DND-41 (cell line): Measurements from ENCODE around the gene OSBPL1A.

ENCODE experiments used
- ATAC-seq: fragments of 200-7000 bp; cut with Tn5 transposase; 3 replicates; pipeline ENCODE4 v1.9.1; 2021; ENCODE audit warnings: low read depth; ENCODE audit not compliant: insufficient read depth
- DNase-seq: peaks from one replicate; pipeline ENCODE4 v3.0.0-alpha.2; 2020
- H2AFZ ChIP-seq: 2 replicates; pipeline ENCODE4 v1.6.0; 2012; ENCODE audit warnings: low read depth, low read length
- H3K27ac ChIP-seq: 2 replicates; pipeline ENCODE4 v1.5.1; 2012; ENCODE audit warnings: low read length, inconsistent platforms
- H3K27me3 ChIP-seq: fragments of 200-600 bp; sonication (generic); 2 replicates; pipeline ENCODE4 v1.6.0; 2012; ENCODE audit warnings: low read length, mild to moderate bottlenecking, inconsistent platforms; ENCODE audit not compliant: insufficient read depth, poor library complexity
- H3K36me3 ChIP-seq: 2 replicates; pipeline ENCODE4 v1.5.1; 2012; ENCODE audit warnings: low read length, inconsistent platforms; ENCODE audit not compliant: insufficient read depth
- H3K4me1 ChIP-seq: 2 replicates; pipeline ENCODE4 v1.5.1; 2012; ENCODE audit warnings: mild to moderate bottlenecking, low read length; ENCODE audit not compliant: insufficient read depth
- H3K4me2 ChIP-seq: 2 replicates; pipeline ENCODE4 v1.6.0; 2012; ENCODE audit warnings: mild to moderate bottlenecking, moderate library complexity, low read length, inconsistent platforms; ENCODE audit not compliant: insufficient read depth
- H3K4me3 ChIP-seq, 2 experiments: fragments of 200-600 bp in 1 of 2; shearing (Covaris generic) in 1 of 2; 2 replicates each; pipeline ENCODE4 v1.5.1; 2012 to 2016; ENCODE audit warnings: inconsistent platforms in 2 of 2, low read length in 2 of 2, mild to moderate bottlenecking in 2 of 2, low read depth in 1 of 2, moderate library complexity in 1 of 2
- H3K79me2 ChIP-seq: 2 replicates; pipeline ENCODE4 v1.6.0; 2012; ENCODE audit warnings: low read length, inconsistent platforms; ENCODE audit not compliant: insufficient read depth
- H3K9ac ChIP-seq: 2 replicates; pipeline ENCODE4 v1.6.0; 2012; ENCODE audit warnings: low read depth, mild to moderate bottlenecking, inconsistent platforms, low read length, moderate library complexity
- H3K9me3 ChIP-seq: 2 replicates; pipeline ENCODE4 v1.5.1; 2012; ENCODE audit warnings: low read length, moderate library complexity, mild to moderate bottlenecking, inconsistent platforms; ENCODE audit not compliant: insufficient read depth, severe bottlenecking
- H4K20me1 ChIP-seq: 2 replicates; pipeline ENCODE4 v1.6.0; 2012; ENCODE audit warnings: low read length; ENCODE audit not compliant: insufficient read depth
- CTCF ChIP-seq: IDR thresholded peaks from 2 replicates; pipeline ENCODE4 v1.5.1; 2012; ENCODE audit warnings: borderline replicate concordance, low read length, moderate library complexity, mild to moderate bottlenecking; ENCODE audit not compliant: poor library complexity, severe bottlenecking; ENCODE audit errors: extremely low read depth
- EZH2 ChIP-seq: IDR thresholded peaks from 3 replicates; pipeline ENCODE4 v1.6.1; 2012; ENCODE audit warnings: borderline replicate concordance, low read depth, mild to moderate bottlenecking, moderate library complexity, low read length, inconsistent platforms; ENCODE audit not compliant: severe bottlenecking

OSBPL1A gene

GRCh38 chr18:24198461-24198860 is 199.2 kb downstream of the OSBPL1A start:
- Histone ChIP-seq H3K27me3 (peaks cover 16% of the 10 kb centered on the region), H3K4me1 (no peaks in the 10 kb centered on the region), H3K4me2 (no peak overlapping the region), H2AFZ (no peak overlapping the region), H3K36me3 (no peaks in the 10 kb centered on the region), H3K79me2 (no peaks in the 10 kb centered on the region), H3K4me3 (no peak overlapping the region), H4K20me1 (no peaks in the 10 kb centered on the region), H3K9ac (no peak overlapping the region), H3K9me3 (no peaks in the 10 kb centered on the region), H3K27ac (no peak overlapping the region)
- no peak for TF ChIP-seq CTCF
- no peak for TF ChIP-seq EZH2
- ATAC-seq (no peak), DNase-seq (no peak)

DNA sequence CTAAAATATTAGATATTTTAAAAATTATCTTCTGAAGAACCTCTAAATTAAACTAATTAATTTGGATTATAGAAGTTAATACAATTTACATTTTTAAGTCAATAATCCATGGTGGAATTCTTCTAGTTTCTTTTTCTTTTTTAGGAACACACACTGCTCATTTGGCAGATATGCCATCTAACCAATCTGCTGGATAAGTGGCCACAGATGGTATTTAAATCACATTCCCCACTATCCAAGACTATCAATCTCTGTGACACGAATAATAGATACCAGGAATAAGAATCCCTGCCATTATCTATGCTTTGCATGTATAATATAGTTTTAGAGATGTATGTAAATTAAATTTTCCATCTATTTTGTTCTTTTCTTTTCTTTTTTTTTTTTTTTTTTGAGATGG is 200.2 kb downstream of the OSBPL1A start:
- Histone ChIP-seq H3K9me3 (no peaks in the 10 kb centered on the region), H3K4me2 (no peak overlapping the region), H2AFZ (no peak overlapping the region), H3K79me2 (no peaks in the 10 kb centered on the region), H3K27me3 (peaks cover 19% of the 10 kb centered on the region), H3K4me3 (no peak overlapping the region), H3K4me1 (no peaks in the 10 kb centered on the region), H3K36me3 (no peaks in the 10 kb centered on the region), H3K9ac (no peak overlapping the region), H3K27ac (no peak overlapping the region), H4K20me1 (no peaks in the 10 kb centered on the region)
- TF ChIP-seq EZH2 (no peak), CTCF (no peak)
- no peak for DNase-seq
- ATAC-seq: no peak

DNA sequence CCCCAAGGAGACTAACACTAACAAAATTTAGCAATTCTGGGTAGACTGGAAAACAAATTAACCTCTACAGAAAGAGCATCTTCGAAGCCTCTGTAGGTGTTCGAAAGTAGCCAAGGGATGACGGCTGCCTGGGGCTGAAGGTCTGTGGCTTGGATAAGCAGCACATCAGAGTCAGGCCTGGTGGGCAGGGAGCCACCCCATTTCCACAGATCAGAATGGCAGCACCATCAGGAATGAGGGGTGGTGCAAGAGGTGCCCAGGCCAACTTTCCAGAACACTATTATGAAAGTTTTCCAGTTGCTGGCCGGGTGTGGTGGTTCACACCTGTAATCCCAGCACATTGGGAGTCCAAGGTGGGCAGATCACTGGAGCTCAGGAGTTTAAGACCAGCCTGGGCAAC is 200.9 kb downstream of the OSBPL1A start:
- no peak overlapping the region for H3K4me3 ChIP-seq
- no peak overlapping the region for H2AFZ ChIP-seq
- H3K4me2 ChIP-seq: no peak overlapping the region
- no peaks in the 10 kb centered on the region for H3K9me3 ChIP-seq
- no peak overlapping the region for H3K9ac ChIP-seq
- no peaks in the 10 kb centered on the region for H3K36me3 ChIP-seq
- no peak for TF ChIP-seq CTCF
- TF ChIP-seq EZH2: no peak
- H3K79me2 ChIP-seq: no peaks in the 10 kb centered on the region
- peaks cover 16% of the 10 kb centered on the region for H3K27me3 ChIP-seq
- ATAC-seq (no peak), DNase-seq (no peak)
- no peak overlapping the region for H3K27ac ChIP-seq
- no peaks in the 10 kb centered on the region for H3K4me1 ChIP-seq
- H4K20me1 ChIP-seq: no peaks in the 10 kb centered on the region
